Upper lobe of left lung (tissue), 6 donors: ENCODE data around the gene KCNMA1. TPM values are rescaled to one million over a fixed set of nuclear protein-coding genes. Genes with fewer than 3 reads are reported as not detected.

ENCODE experiments used
- ATAC-seq, 2 donors: fragments of 200-7000 bp; cut with Tn5 transposase; one replicate each; pipeline ENCODE4 v1.9.1; 2022; ENCODE audit warnings: mild to moderate bottlenecking in 2 of 2, moderate library complexity in 2 of 2; ENCODE audit not compliant: low FRiP score in 2 of 2
- DNase-seq, 2 donors: peaks; one replicate each; pipeline ENCODE4 v3.0.0-alpha.2; 2019 to 2020
- H3K27ac ChIP-seq, 4 donors: fragments of 200-600 bp; sonication (generic); one replicate each; pipeline ENCODE4 v1.5.1; 2016 to 2019
- H3K27me3 ChIP-seq, 4 donors: fragments of 200-600 bp; sonication (generic); one replicate each; pipeline ENCODE4 v1.5.1; 2017 to 2019
- H3K36me3 ChIP-seq, 4 donors: fragments of 200-600 bp; sonication (generic); one replicate each; pipeline ENCODE4 v1.5.1; 2016 to 2019
- H3K4me1 ChIP-seq, 4 donors: fragments of 200-600 bp; sonication (generic); one replicate each; pipeline ENCODE4 v1.5.1; 2018 to 2019
- H3K4me3 ChIP-seq, 4 donors: fragments of 200-600 bp; sonication (generic); one replicate each; pipeline ENCODE4 v1.5.1; 2017 to 2019; ENCODE audit warnings: mild to moderate bottlenecking in 2 of 4, moderate library complexity in 1 of 4
- H3K9me3 ChIP-seq, 4 donors: fragments of 200-600 bp; sonication (generic); one replicate each; pipeline ENCODE4 v1.5.1; 2018 to 2019
- CTCF ChIP-seq, 6 experiments: fragments of 450-650 bp in 4 of 6; fragments of 200-600 bp in 2 of 6; sonication (generic) in 2 of 6; IDR thresholded peaks; one replicate each; pipeline ENCODE4 v1.5.1; 2016 to 2019; ENCODE audit warnings: antibody characterized with exemption in 6 of 6
- EP300 ChIP-seq, 4 donors: sonication (generic); formaldehyde crosslinking; IDR thresholded peaks; one replicate each; pipeline ENCODE4 v1.5.1; 2017; ENCODE audit warnings: antibody characterized with exemption in 4 of 4, control low read depth in 2 of 4
- POLR2A ChIP-seq, 4 donors: fragments of 450-650 bp; IDR thresholded peaks; one replicate each; pipeline ENCODE4 v1.5.1; 2016 to 2017; ENCODE audit warnings: antibody characterized with exemption in 4 of 4, mild to moderate bottlenecking in 2 of 4
- POLR2AphosphoS5 ChIP-seq, 2 donors: sonication (generic); formaldehyde crosslinking; IDR thresholded peaks; one replicate each; pipeline ENCODE4 v1.5.1; 2017; ENCODE audit warnings: antibody characterized with exemption in 2 of 2
- WGBS, 2 donors: methylation state at CpG; one replicate each; pipeline ENCODE4 v1.1.5; 2017 to 2018; 5-methylcytosine and 5-hydroxymethylcytosine counted together
- total RNA-seq, 6 donors: library from RNA; depleted of rRNA in 4 of 6; stranded (reverse); fragments of >200 nt in 4 of 6; gene quantifications; one replicate each; pipeline versions ENCODE4 v1.1.0 to v1.2.1, GENCODE V29; 2016 to 2021
- donor health status: DM: no; HTN: no; CAD: no; lungs with moderate emphysema.
- donor health status: DM: no; HTN: yes; CAD: no; lungs with severe emphysema.

The KCNMA1 gene
- total RNA-seq, 6 donors from 2014 or later: 5.8 to 107 (median 22.0) TPM

DNA sequence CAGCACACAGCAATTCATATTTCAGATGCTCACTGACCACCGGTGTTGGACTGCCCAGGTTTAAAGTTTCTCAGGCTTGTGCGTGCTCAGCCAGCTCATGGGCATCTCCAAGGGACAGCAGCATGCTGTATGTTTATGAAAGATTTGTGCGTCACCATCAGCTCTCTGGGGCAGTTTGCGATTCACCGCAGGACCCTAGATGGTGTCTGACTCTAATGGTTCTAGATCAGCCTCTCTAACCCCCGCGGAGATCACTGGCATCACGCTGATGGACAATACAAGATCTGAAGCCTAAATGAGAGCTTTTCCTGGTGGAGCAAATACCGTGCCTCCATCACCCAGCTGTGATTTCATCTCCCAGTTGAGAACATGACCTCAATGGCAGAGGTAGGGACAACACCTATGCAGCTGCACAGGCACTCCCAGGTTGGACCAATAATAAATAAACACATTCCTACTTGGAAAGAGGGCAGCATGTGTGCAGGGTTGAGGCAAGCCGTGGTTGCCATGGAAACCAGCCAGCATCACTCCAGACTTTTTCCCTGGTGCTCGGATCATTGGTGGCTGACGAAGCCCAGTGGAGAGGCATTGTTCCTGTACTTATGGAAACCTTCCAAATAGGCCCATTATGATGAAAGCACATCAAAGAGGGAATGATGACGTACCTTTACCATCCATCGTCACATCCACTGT is 253.6 kb downstream of the KCNMA1 start:
- DNase-seq (no peak), ATAC-seq (peak in 1 of 2 donors; percentile 19)
- Histone ChIP-seq H3K4me1 (no peaks in the 10 kb centered on the region), H3K9me3 (no peaks in the 10 kb centered on the region), H3K27ac (no peak overlapping the region), H3K4me3 (no peak overlapping the region), H3K27me3 (no peaks in the 10 kb centered on the region), H3K36me3 (no peaks in the 10 kb centered on the region)
- no peak for TF ChIP-seq POLR2AphosphoS5 (IDR thresholded peaks at IDR 0.05)
- no peak for TF ChIP-seq CTCF (IDR thresholded peaks at IDR 0.05)
- TF ChIP-seq EP300 (IDR thresholded peaks at IDR 0.05): no peak
- WGBS, 2 donors: 84 to 86% methylated on average over 12 to 14 of the region's 14 CpGs

DNA sequence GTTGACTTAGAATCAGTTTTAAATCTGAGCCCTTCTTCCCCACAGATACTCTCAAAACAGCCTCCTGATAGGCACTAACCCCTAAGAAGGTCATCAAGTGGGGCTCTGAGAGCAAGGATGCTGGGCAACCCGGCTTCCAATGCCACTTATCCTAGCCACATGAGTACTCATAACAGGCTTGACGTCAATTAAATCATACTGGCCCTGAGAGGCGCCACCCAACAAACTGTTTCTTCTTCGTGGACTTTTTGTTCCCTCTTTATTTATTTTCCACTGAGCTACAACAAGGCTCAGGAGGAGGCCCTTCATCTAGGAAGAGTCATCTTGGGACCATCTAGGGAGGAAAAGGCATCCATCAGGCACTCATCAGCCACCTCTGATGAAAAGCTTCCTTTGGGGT is 255.9 kb downstream of the KCNMA1 start:
- DNase-seq (peak in 1 of 2 donors; percentile 57), ATAC-seq (no peak)
- H3K9me3 ChIP-seq: no peaks in the 10 kb centered on the region
- H3K36me3 ChIP-seq: no peaks in the 10 kb centered on the region
- no peaks in the 10 kb centered on the region for H3K4me1 ChIP-seq
- no peaks in the 10 kb centered on the region for H3K27me3 ChIP-seq
- H3K4me3 ChIP-seq: no peak overlapping the region
- 66 to 81% methylated on average over 4 of the region's 4 CpGs for WGBS, 2 donors
- H3K27ac ChIP-seq: no peak overlapping the region
- TF ChIP-seq POLR2A (IDR thresholded peaks at IDR 0.05): no peak
- peak in 1 of 4 donors; percentile 51 for TF ChIP-seq EP300 (IDR thresholded peaks at IDR 0.05)

- Histone ChIP-seq H3K4me3 (no peak overlapping the region), H3K9me3 (no peaks in the 10 kb centered on the region), H3K4me1 (no peaks in the 10 kb centered on the region), H3K36me3 (no peaks in the 10 kb centered on the region), H3K27ac (no peak overlapping the region), H3K27me3 (no peaks in the 10 kb centered on the region)
- WGBS, 2 donors: 77 to 100% methylated on average over 1 of the region's 1 CpG
- ATAC-seq (no peak), DNase-seq (no peak)
- TF ChIP-seq CTCF (IDR thresholded peaks at IDR 0.05) (no peak), POLR2AphosphoS5 (IDR thresholded peaks at IDR 0.05) (no peak), POLR2A (IDR thresholded peaks at IDR 0.05) (no peak), EP300 (IDR thresholded peaks at IDR 0.05) (no peak)
Observed at GRCh38 chr10:77380723-77381122, 256.9 kb downstream of the KCNMA1 start.

- DNase-seq (no peak), ATAC-seq (no peak)
- no peak overlapping the region for H3K27ac ChIP-seq
- no peaks in the 10 kb centered on the region for H3K36me3 ChIP-seq
- WGBS, 2 donors: 46 to 63% methylated on average over 3 of the region's 3 CpGs
- TF ChIP-seq CTCF (IDR thresholded peaks at IDR 0.05) (no peak), POLR2AphosphoS5 (IDR thresholded peaks at IDR 0.05) (no peak), EP300 (IDR thresholded peaks at IDR 0.05) (no peak), POLR2A (IDR thresholded peaks at IDR 0.05) (no peak)
- H3K9me3 ChIP-seq: no peaks in the 10 kb centered on the region
- H3K4me1 ChIP-seq: no peaks in the 10 kb centered on the region
- no peaks in the 10 kb centered on the region for H3K27me3 ChIP-seq
- H3K4me3 ChIP-seq: no peak overlapping the region
Observed at GRCh38 chr10:77380191-77380590, 257.4 kb downstream of the KCNMA1 start.

DNA sequence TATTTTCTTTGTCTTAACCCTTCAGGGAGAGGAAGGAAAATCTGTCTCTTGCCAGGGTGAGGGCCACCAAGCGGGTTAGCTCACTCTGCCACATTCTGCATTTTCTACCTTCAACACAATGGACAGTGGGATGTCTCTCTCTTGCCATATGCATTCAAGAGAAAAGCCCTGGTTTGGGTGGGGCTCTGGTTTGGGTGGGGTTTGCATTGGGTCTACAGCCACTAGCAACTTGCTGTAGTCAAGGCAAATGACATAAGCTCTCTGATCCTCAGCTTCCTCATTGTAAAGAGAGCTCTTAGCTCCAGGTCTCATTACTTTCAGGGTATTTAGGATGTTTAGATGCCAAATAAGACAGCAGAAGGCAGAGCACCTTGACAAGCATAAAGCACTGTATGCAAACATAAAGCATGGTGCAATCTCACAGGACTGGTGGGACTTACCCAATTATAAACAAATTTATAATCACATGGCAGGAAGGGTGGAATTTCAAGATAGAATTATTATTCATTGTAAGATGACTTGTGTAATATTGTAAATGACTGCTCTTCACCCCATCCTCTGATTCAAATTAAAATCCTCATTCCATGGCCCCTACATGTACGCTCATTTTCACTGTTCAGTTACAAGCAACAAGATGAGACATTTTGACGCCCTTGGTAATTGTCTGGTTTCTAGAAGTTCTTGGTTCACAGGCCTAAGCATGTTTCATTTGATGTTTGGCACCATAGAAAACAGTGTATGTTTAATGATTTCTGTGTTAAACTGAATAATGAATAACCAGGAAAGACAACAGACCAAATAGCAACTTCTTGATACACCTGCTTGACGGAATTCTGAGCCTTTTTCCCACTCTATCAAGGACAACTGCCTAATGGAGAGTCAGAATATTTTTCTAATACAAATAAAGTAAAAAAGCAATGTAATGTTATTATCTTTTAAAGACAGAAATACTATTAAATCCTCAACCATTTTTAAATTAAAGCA is 258.9 kb downstream of the KCNMA1 start:
- TF ChIP-seq POLR2AphosphoS5 (IDR thresholded peaks at IDR 0.05): no peak
- no peak for TF ChIP-seq EP300 (IDR thresholded peaks at IDR 0.05)
- no peak for TF ChIP-seq CTCF (IDR thresholded peaks at IDR 0.05)
- TF ChIP-seq POLR2A (IDR thresholded peaks at IDR 0.05): no peak
- Histone ChIP-seq H3K36me3 (no peaks in the 10 kb centered on the region), H3K4me3 (no peak overlapping the region), H3K27me3 (no peaks in the 10 kb centered on the region), H3K9me3 (no peaks in the 10 kb centered on the region), H3K4me1 (no peaks in the 10 kb centered on the region), H3K27ac (no peak overlapping the region)
- ATAC-seq (no peak), DNase-seq (no peak)
- WGBS, 2 donors: 93 to 95% methylated on average over 4 of the region's 4 CpGs
